Measurements from ENCODE around the gene PUS7. TPM values are rescaled to one million over a fixed set of nuclear protein-coding genes. Genes with fewer than 3 reads are reported as not detected.
"Not testable (repeated sequence)": the region's sequence is repeated elsewhere in the genome, so short reads cannot be mapped to it uniquely, and the experiment has no call there.

PUS7 gene
- total RNA-seq, 1 donor from 2014 or later, result 39.8 TPM

GRCh38 chr7:105530126-105530525, 8.1 kb upstream of the PUS7 start:
- H3K27ac ChIP-seq, result no peak overlapping the region
- TF ChIP-seq EZH2phosphoT487 (IDR thresholded peaks at IDR 0.05) (no peak), EZH2 (IDR thresholded peaks at IDR 0.05) (no peak)
- TF ChIP-seq, protein P1, sequence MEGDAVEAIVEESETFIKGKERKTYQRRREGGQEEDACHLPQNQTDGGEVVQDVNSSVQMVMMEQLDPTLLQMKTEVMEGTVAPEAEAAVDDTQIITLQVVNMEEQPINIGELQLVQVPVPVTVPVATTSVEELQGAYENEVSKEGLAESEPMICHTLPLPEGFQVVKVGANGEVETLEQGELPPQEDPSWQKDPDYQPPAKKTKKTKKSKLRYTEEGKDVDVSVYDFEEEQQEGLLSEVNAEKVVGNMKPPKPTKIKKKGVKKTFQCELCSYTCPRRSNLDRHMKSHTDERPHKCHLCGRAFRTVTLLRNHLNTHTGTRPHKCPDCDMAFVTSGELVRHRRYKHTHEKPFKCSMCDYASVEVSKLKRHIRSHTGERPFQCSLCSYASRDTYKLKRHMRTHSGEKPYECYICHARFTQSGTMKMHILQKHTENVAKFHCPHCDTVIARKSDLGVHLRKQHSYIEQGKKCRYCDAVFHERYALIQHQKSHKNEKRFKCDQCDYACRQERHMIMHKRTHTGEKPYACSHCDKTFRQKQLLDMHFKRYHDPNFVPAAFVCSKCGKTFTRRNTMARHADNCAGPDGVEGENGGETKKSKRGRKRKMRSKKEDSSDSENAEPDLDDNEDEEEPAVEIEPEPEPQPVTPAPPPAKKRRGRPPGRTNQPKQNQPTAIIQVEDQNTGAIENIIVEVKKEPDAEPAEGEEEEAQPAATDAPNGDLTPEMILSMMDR (IDR thresholded peaks at IDR 0.05), result no peak
- H2AFZ ChIP-seq (replicated peaks), result no peak overlapping the region
- no peaks in the 10 kb centered on the region for H3K36me3 Mint-ChIP-seq
- H3K27me3 ChIP-seq, result no peaks in the 10 kb centered on the region
- no peak for DNase-seq (ENCODE audit: low spot score)
- no peak overlapping the region for H3K9ac ChIP-seq
- peak overlapping the region; percentile 55 for H3K4me3 Mint-ChIP-seq
- peaks cover 3% of the 10 kb centered on the region for H3K27me3 Mint-ChIP-seq (ENCODE audit: insufficient read depth, low read depth)
- H3K4me1 ChIP-seq, result peaks cover 6% of the 10 kb centered on the region
- H4K20me1 ChIP-seq (ENCODE audit: low read depth), result no peaks in the 10 kb centered on the region
- H3K9me3 ChIP-seq (ENCODE audit: low read depth), result no peaks in the 10 kb centered on the region
- no peaks in the 10 kb centered on the region for H3K36me3 ChIP-seq
- peaks cover 2% of the 10 kb centered on the region for H3K9me3 Mint-ChIP-seq
- H3K4me1 Mint-ChIP-seq, result peaks cover 14% of the 10 kb centered on the region
- H3K4me2 ChIP-seq, result no peak overlapping the region
- H3K79me2 ChIP-seq (ENCODE audit: low read depth), result peaks cover 29% of the 10 kb centered on the region
- H3K4me3 ChIP-seq, result no peak overlapping the region
- H3F3A ChIP-seq (ENCODE audit: low read depth), result no peaks in the 10 kb centered on the region
- H3K27ac Mint-ChIP-seq, result no peak overlapping the region

GRCh38 chr7:105527737-105528136, 5.7 kb upstream of the PUS7 start:
- not testable (repeated sequence) for H3K9me3 Mint-ChIP-seq; H4K20me1 ChIP-seq (ENCODE audit: low read depth); H3K27ac ChIP-seq; H3K27me3 ChIP-seq; H3K9me3 ChIP-seq (ENCODE audit: low read depth); H2AFZ ChIP-seq (replicated peaks); H3K36me3 Mint-ChIP-seq; H3K27ac Mint-ChIP-seq; H3K36me3 ChIP-seq; H3K4me3 Mint-ChIP-seq; H3K4me2 ChIP-seq; H3K4me3 ChIP-seq; H3K4me1 Mint-ChIP-seq; H3K79me2 ChIP-seq (ENCODE audit: low read depth); DNase-seq (ENCODE audit: low spot score); H3K9ac ChIP-seq; H3K4me1 ChIP-seq; H3F3A ChIP-seq (ENCODE audit: low read depth)
- peaks cover 13% of the 10 kb centered on the region for H3K27me3 Mint-ChIP-seq (ENCODE audit: insufficient read depth, low read depth)

- no peak overlapping the region for H3K4me3 Mint-ChIP-seq
- Histone ChIP-seq H3F3A (ENCODE audit: low read depth) (peaks cover 14% of the 10 kb centered on the region), H3K9ac (no peak overlapping the region), H4K20me1 (ENCODE audit: low read depth) (no peaks in the 10 kb centered on the region), H3K36me3 (no peaks in the 10 kb centered on the region), H3K27me3 (no peaks in the 10 kb centered on the region), H3K4me2 (no peak overlapping the region), H3K79me2 (ENCODE audit: low read depth) (peaks cover 19% of the 10 kb centered on the region), H2AFZ (replicated peaks) (no peak overlapping the region), H3K27ac (no peak overlapping the region), H3K9me3 (ENCODE audit: low read depth) (no peaks in the 10 kb centered on the region), H3K4me1 (peaks cover 7% of the 10 kb centered on the region), H3K4me3 (no peak overlapping the region)
- H3K27me3 Mint-ChIP-seq (ENCODE audit: insufficient read depth, low read depth), result peaks cover 14% of the 10 kb centered on the region
- no peak for DNase-seq (ENCODE audit: low spot score)
- peaks cover under 1% of the 10 kb centered on the region for H3K36me3 Mint-ChIP-seq
- H3K27ac Mint-ChIP-seq, result no peak overlapping the region
- H3K9me3 Mint-ChIP-seq, result peaks cover 3% of the 10 kb centered on the region
- TF ChIP-seq, protein P1 (IDR thresholded peaks at IDR 0.05), result no peak
- no peak for TF ChIP-seq EZH2 (IDR thresholded peaks at IDR 0.05)
- no peak for TF ChIP-seq EZH2phosphoT487 (IDR thresholded peaks at IDR 0.05)
- peaks cover 10% of the 10 kb centered on the region for H3K4me1 Mint-ChIP-seq
Observed at GRCh38 chr7:105524840-105525239, 2.8 kb upstream of the PUS7 start.

- H4K20me1 ChIP-seq (ENCODE audit: low read depth); H3K36me3 ChIP-seq; H3K27me3 ChIP-seq; H3K4me2 ChIP-seq; H3K9me3 ChIP-seq (ENCODE audit: low read depth); H2AFZ ChIP-seq (replicated peaks); H3K27ac Mint-ChIP-seq; H3K4me3 Mint-ChIP-seq; H3K9ac ChIP-seq; H3K27ac ChIP-seq; H3K36me3 Mint-ChIP-seq; DNase-seq (ENCODE audit: low spot score); H3K4me3 ChIP-seq; H3K9me3 Mint-ChIP-seq; H3K4me1 ChIP-seq: not testable (repeated sequence)
- Mint-ChIP-seq H3K27me3 (ENCODE audit: insufficient read depth, low read depth) (peaks cover 13% of the 10 kb centered on the region), H3K4me1 (peaks cover 13% of the 10 kb centered on the region)
- Histone ChIP-seq H3F3A (ENCODE audit: low read depth) (peaks cover 14% of the 10 kb centered on the region), H3K79me2 (ENCODE audit: low read depth) (peaks cover 23% of the 10 kb centered on the region)
Observed at GRCh38 chr7:105524423-105524822, 2.4 kb upstream of the PUS7 start.
